ENCODE results near the gene NIPAL4.

NIPAL4 gene

DNA sequence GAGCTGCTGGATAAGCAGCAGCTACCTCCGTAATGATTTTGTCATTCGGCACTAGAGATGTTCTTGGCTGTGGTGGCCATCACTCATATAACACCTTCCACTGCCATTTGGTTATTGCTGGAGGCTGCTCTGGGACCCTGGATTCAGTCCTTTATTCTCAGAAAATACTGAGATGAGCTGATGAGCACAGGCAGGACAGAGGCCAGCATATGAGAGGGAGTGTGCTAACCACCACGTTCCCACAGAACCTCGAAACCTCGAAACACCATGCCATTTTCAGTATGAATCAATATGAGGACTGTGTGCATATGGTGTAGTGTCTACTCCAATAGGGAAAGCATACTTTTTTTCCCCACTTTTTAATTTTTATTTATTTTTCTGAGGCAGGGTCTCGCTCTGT is 59.0 kb downstream of the NIPAL4 start:
- DNase-seq, result no peak

DNA sequence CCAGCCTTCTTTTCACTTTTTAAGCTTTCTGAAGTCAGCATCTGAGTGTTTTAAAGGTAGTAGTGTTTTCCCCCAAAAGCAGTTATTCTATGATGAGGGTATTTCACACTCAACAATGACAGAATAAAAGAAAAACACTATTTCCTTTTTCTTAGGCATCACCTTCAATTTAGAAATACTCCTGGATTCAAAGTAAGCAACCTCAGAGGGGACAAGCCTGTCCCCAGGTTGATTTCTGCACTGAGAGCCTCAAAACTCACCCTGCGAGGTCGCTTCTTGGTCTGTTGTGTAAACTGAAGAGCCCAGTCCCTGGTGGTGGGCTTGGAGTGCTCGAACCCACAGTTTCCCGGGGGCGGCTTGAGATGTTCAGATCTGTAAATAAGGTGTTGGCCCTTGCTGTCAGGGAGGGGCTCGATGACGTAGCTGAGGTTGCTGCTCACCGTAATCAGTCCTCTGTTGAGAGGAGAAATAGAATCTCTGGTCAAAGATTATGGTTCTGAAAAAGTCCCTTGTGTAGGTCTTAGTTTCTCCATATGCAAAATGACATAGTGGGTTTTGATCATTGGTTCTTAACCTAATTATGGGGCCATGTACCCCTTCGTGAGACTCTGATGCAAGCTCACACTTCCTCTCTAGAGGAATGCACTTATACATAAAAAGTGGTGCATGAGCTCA is 59.7 kb downstream of the NIPAL4 start:
- DNase-seq, result no peak

GRCh38 chr5:157520911-157521703 is 61.1 kb downstream of the NIPAL4 start:
- DNase-seq, result no peak

GRCh38 chr5:157521704-157522029 is 61.7 kb downstream of the NIPAL4 start:
- DNase-seq, result no peak

- DNase-seq, result no peak
These were observed 64.0 kb downstream of the NIPAL4 start for GRCh38 chr5:157523976-157524375.
